DOHH2 (cell line): ENCODE measurements around the gene POLR3F.

Source experiments
- CTCF ChIP-seq: fragments of 200-600 bp; sonication (generic); IDR thresholded peaks from one replicate; pipeline ENCODE4 v1.5.1; 2014; ENCODE audit warnings: antibody characterized with exemption, mild to moderate bottlenecking, low read depth, low read length; ENCODE audit not compliant: poor library complexity, severe bottlenecking
- EZH2phosphoT487 ChIP-seq: fragments of 200-600 bp; sonication (generic); IDR thresholded peaks from 2 replicates; pipeline ENCODE4 v1.6.1; 2017; ENCODE audit warnings: borderline replicate concordance, mild to moderate bottlenecking, antibody characterized with exemption, low read length, moderate library complexity, mixed read lengths

DNA sequence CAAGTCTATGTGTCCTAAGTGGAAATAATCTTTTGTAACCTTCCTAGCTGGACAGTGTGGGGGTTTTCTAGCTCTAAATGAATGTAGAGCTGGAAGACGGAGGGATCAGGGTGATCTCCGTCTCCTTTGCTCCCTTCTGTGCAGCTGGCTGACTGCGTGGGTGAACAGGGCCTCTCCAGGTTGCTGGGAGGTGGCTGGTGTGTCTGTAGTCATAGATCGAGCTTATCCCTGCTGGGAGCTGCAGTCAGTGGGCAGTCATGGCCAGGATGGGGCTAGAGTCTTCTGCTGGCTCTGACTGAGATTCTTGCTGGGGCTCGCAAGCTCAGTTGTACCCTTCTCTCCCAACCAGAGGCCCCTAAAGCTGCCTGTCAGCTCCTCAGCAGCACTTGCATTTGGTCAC is 46.9 kb downstream of the POLR3F start:
- TF ChIP-seq CTCF: no peak
- TF ChIP-seq EZH2phosphoT487: no peak
